Measurements from ENCODE around the gene OR5D13. TPM values are rescaled to one million over a fixed set of nuclear protein-coding genes. Genes with fewer than 3 reads are reported as not detected.

The OR5D13 gene
- not detected for total RNA-seq
- polyA plus RNA-seq: not detected
- long read RNA-seq, donor 1: 0 reads
- long read RNA-seq, donor 2: 0 reads
- long read RNA-seq, donor 3: 0 reads

GRCh38 chr11:55773138-55773537 lies at the start of gene OR5D13:
Gene OR5D13, plus strand, starts transcription at chr11:55773438. Its CDS starts 0 bp downstream, at chr11:55773438.
- Histone ChIP-seq H3K36me3 (no peaks in the 10 kb centered on the region), H3K4me3 (no peak within 1 kb of the TSS), H3K27me3 (no peaks in the 10 kb centered on the region), H3K27ac (no peak within 1 kb of the TSS), H3K9me3 (peaks cover 0 to 31% (median 0%) of the 10 kb centered on the region in 11 donors), H3K4me1 (no peaks in the 10 kb centered on the region)
- ATAC-seq (no peak), DNase-seq (no peak)
- TF ChIP-seq, protein P1, sequence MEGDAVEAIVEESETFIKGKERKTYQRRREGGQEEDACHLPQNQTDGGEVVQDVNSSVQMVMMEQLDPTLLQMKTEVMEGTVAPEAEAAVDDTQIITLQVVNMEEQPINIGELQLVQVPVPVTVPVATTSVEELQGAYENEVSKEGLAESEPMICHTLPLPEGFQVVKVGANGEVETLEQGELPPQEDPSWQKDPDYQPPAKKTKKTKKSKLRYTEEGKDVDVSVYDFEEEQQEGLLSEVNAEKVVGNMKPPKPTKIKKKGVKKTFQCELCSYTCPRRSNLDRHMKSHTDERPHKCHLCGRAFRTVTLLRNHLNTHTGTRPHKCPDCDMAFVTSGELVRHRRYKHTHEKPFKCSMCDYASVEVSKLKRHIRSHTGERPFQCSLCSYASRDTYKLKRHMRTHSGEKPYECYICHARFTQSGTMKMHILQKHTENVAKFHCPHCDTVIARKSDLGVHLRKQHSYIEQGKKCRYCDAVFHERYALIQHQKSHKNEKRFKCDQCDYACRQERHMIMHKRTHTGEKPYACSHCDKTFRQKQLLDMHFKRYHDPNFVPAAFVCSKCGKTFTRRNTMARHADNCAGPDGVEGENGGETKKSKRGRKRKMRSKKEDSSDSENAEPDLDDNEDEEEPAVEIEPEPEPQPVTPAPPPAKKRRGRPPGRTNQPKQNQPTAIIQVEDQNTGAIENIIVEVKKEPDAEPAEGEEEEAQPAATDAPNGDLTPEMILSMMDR (IDR thresholded peaks at IDR 0.05): no peak
- intact Hi-C loops (cut with DNase I): no loop called here

DNA sequence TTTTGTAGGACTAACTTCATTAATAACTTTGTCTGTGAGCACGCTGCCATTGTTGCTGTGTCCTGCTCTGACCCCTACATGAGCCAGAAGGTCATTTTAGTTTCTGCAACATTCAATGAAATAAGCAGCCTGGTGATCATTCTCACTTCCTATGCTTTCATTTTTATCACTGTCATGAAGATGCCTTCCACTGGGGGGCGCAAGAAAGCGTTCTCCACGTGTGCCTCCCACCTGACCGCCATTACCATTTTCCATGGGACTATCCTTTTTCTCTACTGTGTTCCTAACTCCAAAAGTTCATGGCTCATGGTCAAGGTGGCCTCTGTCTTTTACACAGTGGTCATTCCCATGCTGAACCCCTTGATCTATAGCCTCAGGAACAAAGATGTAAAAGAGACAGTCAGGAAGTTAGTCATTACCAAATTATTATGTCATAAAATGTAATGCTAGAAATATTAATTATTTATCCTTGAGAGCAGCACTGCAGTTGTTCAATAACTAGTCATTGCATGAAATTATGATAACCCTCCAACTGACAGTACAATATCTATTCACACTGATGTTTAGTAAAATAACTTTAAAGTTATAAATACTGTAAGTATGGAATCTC lies 46.4 kb upstream of the OR5D13 start:
- 15 to 18% methylated on average over 5 of the region's 5 CpGs for WGBS, 2 donors
- intact Hi-C loops (cut with DNase I): no loop called here

GRCh38 chr11:55732936-55733335 lies 40.3 kb upstream of the OR5D13 start:
- Histone ChIP-seq H3K36me3 (no peaks in the 10 kb centered on the region), H3K4me3 (no peak overlapping the region), H3K27me3 (no peaks in the 10 kb centered on the region), H3K27ac (no peak overlapping the region), H3K4me1 (no peaks in the 10 kb centered on the region), H3K9me3 (peaks cover 0 to 15% (median 0%) of the 10 kb centered on the region in 11 donors)
- 37 to 40% methylated on average over 3 of the region's 3 CpGs for WGBS, 2 donors
- TF ChIP-seq, protein P1 (IDR thresholded peaks at IDR 0.05): no peak
- DNase-seq (no peak), ATAC-seq (no peak)
- intact Hi-C loops (cut with DNase I): loop anchor here in 1 of 10 donors (10.0 kb wide), 1 partner anchor 58 kb away; no protein-coding TSS in a partner anchor

More for the DNA sequence above, 46.4 kb upstream of the OR5D13 start:
- ATAC-seq (no peak), DNase-seq (no peak)
- Histone ChIP-seq H3K4me3 (no peak overlapping the region), H3K27me3 (no peaks in the 10 kb centered on the region), H3K9me3 (peaks cover 0 to 9% (median 0%) of the 10 kb centered on the region in 11 donors), H3K36me3 (no peaks in the 10 kb centered on the region), H3K4me1 (no peaks in the 10 kb centered on the region), H3K27ac (no peak overlapping the region)
- TF ChIP-seq, protein P1 (IDR thresholded peaks at IDR 0.05): no peak

DNA sequence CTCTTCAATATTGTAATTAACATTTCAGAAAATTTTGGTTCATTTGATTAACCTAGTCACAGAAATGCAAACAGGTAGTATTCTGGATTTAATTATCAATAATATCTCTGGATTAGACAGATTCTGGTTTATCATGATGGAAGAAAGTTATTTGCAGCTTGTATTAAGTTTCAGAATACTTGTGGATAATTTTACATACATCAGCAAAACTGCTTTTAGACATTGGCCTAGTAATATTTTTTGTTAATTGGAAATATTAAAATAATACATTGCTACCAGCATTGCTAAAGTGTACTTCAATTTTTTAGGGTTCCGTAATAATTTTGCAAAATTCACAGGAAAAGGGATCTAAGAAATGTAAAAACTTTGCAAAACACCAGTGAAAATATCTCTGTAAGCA lies 18.4 kb downstream of the OR5D13 start:
- Histone ChIP-seq H3K4me3 (no peak overlapping the region), H3K27me3 (no peaks in the 10 kb centered on the region), H3K27ac (no peak overlapping the region), H3K9me3 (peaks cover 0 to 4% (median 0%) of the 10 kb centered on the region in 11 donors), H3K36me3 (no peaks in the 10 kb centered on the region), H3K4me1 (no peaks in the 10 kb centered on the region)
- TF ChIP-seq, protein P1 (IDR thresholded peaks at IDR 0.05): no peak
- 72 to 73% methylated on average over 1 of the region's 1 CpG for WGBS, 2 donors
- ATAC-seq (no peak), DNase-seq (no peak)
- intact Hi-C loops (cut with DNase I): no loop called here
